ENCODE measurements around the gene PPEF2. TPM values are rescaled to one million over a fixed set of nuclear protein-coding genes. Genes with fewer than 3 reads are reported as not detected.

PPEF2 gene
- polyA plus RNA-seq, 1 donor = 0.06 TPM

DNA sequence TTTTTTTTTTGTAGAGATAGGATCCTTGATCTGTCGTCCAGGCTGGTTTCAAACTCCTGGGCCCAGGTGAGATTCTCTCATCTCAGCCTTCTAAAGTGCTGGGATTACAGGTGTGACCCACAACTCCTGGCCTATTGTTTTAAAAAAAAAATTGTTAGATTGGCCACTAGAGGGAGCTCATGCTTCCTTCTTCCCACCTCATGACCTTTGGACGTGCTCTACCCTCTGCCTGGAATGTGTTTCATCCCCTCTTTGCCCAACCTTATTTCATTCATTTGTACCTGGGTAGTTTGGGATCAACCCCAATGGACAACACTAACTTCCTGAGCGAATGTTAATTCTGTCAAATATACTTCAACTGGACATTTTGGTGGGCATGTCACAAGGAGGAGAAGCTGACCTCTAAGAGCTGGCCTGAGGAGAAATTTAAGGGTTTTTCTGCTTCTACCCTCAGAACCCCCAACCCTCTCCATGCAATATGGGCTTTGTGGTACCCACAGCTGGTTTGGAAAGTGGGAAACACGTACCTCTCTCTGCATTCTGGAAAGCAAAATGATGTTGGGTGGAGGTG is 6.4 kb downstream of the PPEF2 start:
- Histone ChIP-seq H3K4me1 (ENCODE audit: control insufficient read depth, insufficient read depth, low read length) (peaks cover 4% of the 10 kb centered on the region), H3K27me3 (ENCODE audit: control insufficient read depth, insufficient read depth, low read length) (no peaks in the 10 kb centered on the region), H3K4me3 (ENCODE audit: low read length) (no peak overlapping the region), H3K36me3 (ENCODE audit: control insufficient read depth, insufficient read depth, low read length) (no peaks in the 10 kb centered on the region), H3K27ac (ENCODE audit: low read length) (no peak overlapping the region), H3K9me3 (ENCODE audit: control insufficient read depth, low read depth, low read length) (no peaks in the 10 kb centered on the region)
- WGBS (ENCODE audit: insufficient coverage, low lambda C conversion rate) = 0% methylated on average over 1 of the region's 4 CpGs
- DNase-seq = peak; percentile 26 to 52

DNA sequence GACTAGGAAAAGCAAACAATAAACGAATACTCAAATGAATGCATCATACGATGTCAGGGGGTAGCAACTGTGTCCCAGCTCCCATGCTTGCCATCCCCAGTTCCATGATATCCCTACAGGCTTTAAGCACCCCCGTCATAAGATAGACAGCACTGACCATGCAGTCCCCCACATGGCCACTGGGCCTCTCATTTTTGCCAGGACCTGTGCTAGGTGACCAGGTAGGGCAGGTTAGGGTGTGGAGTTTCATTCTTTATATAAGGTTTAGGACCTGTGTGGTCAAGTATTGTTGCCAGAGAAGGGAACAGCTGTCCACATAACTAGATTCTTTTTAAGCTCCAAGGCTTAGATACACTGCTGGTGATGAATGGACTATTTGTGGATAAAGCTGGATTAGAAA is 9.7 kb downstream of the PPEF2 start:
- Histone ChIP-seq H3K4me1 (ENCODE audit: control insufficient read depth, insufficient read depth, low read length) (peaks cover 4% of the 10 kb centered on the region), H3K27me3 (ENCODE audit: control insufficient read depth, insufficient read depth, low read length) (peaks cover 4% of the 10 kb centered on the region), H3K4me3 (ENCODE audit: low read length) (no peak overlapping the region), H3K27ac (ENCODE audit: low read length) (no peak overlapping the region), H3K36me3 (ENCODE audit: control insufficient read depth, insufficient read depth, low read length) (no peaks in the 10 kb centered on the region), H3K9me3 (ENCODE audit: control insufficient read depth, low read depth, low read length) (no peaks in the 10 kb centered on the region)
- WGBS (ENCODE audit: insufficient coverage, low lambda C conversion rate) = no CpG with 5 or more reads among the region's 3 CpGs
- no peak for DNase-seq

DNA sequence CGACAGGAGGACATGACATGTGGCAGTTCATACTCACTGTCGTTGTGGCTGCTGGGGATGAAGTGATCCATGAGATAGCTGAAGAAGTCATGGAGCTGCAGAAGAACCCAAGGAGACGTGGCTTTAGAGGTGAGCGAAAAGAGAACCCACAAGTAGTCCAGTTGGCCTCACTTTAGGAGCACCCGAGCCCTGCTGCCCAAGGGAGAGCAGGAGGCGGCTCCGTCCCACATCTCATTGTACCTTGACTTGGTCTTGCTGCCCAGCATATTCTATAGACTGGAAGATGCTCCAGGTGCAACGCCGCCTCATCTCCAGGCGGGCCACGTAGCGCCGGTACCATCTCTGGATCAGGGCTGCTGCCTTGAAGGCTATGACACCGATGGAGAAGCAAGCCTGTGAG is 10.6 kb downstream of the PPEF2 start:
- WGBS (ENCODE audit: insufficient coverage, low lambda C conversion rate) = no CpG with 5 or more reads among the region's 14 CpGs
- H3K4me1 ChIP-seq (ENCODE audit: control insufficient read depth, insufficient read depth, low read length) = peaks cover 4% of the 10 kb centered on the region

DNA sequence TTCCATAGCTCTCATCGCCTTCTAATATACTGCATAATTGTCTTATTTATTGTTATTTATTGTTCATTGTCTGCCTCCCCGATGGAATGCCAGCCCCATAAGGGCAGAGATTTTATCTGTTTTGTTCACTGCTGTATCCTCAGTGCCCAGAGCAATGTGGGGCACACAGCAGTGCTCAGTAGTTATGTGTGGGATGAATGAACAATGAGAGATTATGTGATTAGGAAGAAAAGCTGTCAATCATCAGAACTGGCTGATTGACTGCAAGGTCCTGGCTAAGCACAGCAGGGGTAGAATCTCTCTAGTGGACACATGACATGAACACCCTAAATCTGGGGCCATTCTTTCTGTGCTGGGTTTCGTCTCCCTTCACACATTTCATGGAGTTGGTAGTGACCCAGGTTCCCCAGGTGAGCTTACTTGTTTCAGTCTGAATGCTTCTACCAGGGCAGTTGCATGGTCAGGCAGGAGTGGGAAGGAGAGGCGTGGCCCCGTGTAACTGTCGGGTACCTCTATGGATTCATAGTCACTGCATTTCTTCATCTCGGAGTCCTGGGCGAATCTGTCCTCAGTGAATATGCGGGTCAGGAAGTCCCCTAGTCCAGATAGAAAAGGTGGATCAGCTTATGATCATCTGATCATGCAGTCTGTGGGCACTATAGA is 12.6 kb downstream of the PPEF2 start:
- H3K27ac ChIP-seq (ENCODE audit: low read length) = no peak overlapping the region
- H3K4me3 ChIP-seq (ENCODE audit: low read length) = no peak overlapping the region
- no peaks in the 10 kb centered on the region for H3K4me1 ChIP-seq (ENCODE audit: control insufficient read depth, insufficient read depth, low read length)
- H3K9me3 ChIP-seq (ENCODE audit: control insufficient read depth, low read depth, low read length) = no peaks in the 10 kb centered on the region
- no peaks in the 10 kb centered on the region for H3K36me3 ChIP-seq (ENCODE audit: control insufficient read depth, insufficient read depth, low read length)
- H3K27me3 ChIP-seq (ENCODE audit: control insufficient read depth, insufficient read depth, low read length) = peaks cover 11% of the 10 kb centered on the region
- DNase-seq = no peak
- WGBS (ENCODE audit: insufficient coverage, low lambda C conversion rate) = 60% methylated on average over 1 of the region's 9 CpGs

More for the DNA sequence above, 10.6 kb downstream of the PPEF2 start:
- H3K36me3 ChIP-seq (ENCODE audit: control insufficient read depth, insufficient read depth, low read length) = no peaks in the 10 kb centered on the region
- no peak overlapping the region for H3K27ac ChIP-seq (ENCODE audit: low read length)
- no peaks in the 10 kb centered on the region for H3K9me3 ChIP-seq (ENCODE audit: control insufficient read depth, low read depth, low read length)
- no peak overlapping the region for H3K4me3 ChIP-seq (ENCODE audit: low read length)
- peaks cover 4% of the 10 kb centered on the region for H3K27me3 ChIP-seq (ENCODE audit: control insufficient read depth, insufficient read depth, low read length)
- DNase-seq = no peak

DNA sequence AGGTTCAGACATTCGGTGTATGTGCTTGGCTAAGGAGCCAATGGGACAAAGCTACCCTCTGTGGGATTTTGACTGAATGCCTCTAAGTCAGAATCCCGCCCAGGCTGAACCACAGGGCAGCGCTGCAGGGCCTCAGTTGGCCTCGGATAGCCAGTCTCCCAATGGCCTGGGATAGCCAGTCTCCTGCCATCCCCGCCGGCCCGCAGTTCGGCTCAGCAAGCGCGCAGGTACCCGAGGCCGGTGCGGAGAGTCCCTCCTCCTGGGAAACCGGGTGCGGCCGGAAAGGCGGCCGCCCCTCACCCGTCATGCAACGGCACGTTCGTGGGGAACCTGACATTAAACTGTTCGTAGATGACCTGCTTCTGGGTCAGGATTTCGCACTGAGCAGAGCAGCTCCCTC is 16.1 kb downstream of the PPEF2 start:
- H3K4me3 ChIP-seq (ENCODE audit: low read length) = no peak overlapping the region
- no peaks in the 10 kb centered on the region for H3K36me3 ChIP-seq (ENCODE audit: control insufficient read depth, insufficient read depth, low read length)
- no peak overlapping the region for H3K27ac ChIP-seq (ENCODE audit: low read length)
- peaks cover 11% of the 10 kb centered on the region for H3K27me3 ChIP-seq (ENCODE audit: control insufficient read depth, insufficient read depth, low read length)
- no peaks in the 10 kb centered on the region for H3K4me1 ChIP-seq (ENCODE audit: control insufficient read depth, insufficient read depth, low read length)
- DNase-seq = no peak
- no peaks in the 10 kb centered on the region for H3K9me3 ChIP-seq (ENCODE audit: control insufficient read depth, low read depth, low read length)
- WGBS (ENCODE audit: insufficient coverage, low lambda C conversion rate) = 63% methylated on average over 7 of the region's 24 CpGs

DNA sequence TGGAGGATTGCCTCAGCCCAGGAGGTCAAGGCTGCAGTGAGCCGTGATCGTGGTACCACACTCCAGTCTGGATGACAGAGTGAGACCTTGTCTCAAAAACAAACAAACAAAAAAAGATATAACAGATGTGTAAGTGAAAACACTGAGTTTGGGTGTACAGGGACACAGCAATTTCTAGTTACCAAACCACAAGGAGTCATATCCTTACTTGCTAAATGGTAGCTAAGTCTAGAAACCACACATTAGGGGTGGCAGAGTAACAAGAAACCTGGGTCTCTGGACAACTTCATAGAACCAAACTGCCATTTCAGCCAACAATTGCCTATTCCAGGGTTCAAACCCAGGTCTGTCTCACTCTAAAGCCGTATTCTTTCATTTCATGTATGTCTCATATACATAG is 20.8 kb downstream of the PPEF2 start:
- no peak overlapping the region for H3K27ac ChIP-seq (ENCODE audit: low read length)
- H3K36me3 ChIP-seq (ENCODE audit: control insufficient read depth, insufficient read depth, low read length) = no peaks in the 10 kb centered on the region
- H3K4me3 ChIP-seq (ENCODE audit: low read length) = no peak overlapping the region
- no peak for DNase-seq
- no peaks in the 10 kb centered on the region for H3K9me3 ChIP-seq (ENCODE audit: control insufficient read depth, low read depth, low read length)
- peaks cover 9% of the 10 kb centered on the region for H3K27me3 ChIP-seq (ENCODE audit: control insufficient read depth, insufficient read depth, low read length)
- H3K4me1 ChIP-seq (ENCODE audit: control insufficient read depth, insufficient read depth, low read length) = no peaks in the 10 kb centered on the region
- no CpG with 5 or more reads among the region's 3 CpGs for WGBS (ENCODE audit: insufficient coverage, low lambda C conversion rate)

DNA sequence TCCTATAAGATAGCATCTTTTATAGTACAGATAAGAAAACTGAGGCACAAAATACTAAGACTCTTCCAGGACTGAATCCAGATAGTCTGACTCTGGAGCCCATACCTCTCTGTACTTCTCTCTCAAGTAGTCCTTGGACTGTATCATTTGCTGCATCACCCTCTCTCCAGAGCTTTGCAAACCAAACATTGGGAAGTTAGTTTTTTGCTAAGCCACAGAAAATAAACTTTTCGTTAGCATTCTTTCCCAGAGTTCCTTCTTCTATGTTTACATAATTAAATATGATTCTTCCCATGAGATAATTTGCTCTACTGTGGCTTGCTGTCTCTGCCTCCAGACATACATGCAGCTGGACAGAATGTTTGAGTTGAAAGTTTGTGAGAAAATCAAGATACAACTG is 22.0 kb downstream of the PPEF2 start:
- Histone ChIP-seq H3K9me3 (ENCODE audit: control insufficient read depth, low read depth, low read length) (no peaks in the 10 kb centered on the region), H3K27ac (ENCODE audit: low read length) (no peak overlapping the region), H3K4me1 (ENCODE audit: control insufficient read depth, insufficient read depth, low read length) (no peaks in the 10 kb centered on the region), H3K4me3 (ENCODE audit: low read length) (no peak overlapping the region), H3K27me3 (ENCODE audit: control insufficient read depth, insufficient read depth, low read length) (peaks cover 3% of the 10 kb centered on the region), H3K36me3 (ENCODE audit: control insufficient read depth, insufficient read depth, low read length) (no peaks in the 10 kb centered on the region)
- DNase-seq = no peak
- no CpG with 5 or more reads among the region's 1 CpG for WGBS (ENCODE audit: insufficient coverage, low lambda C conversion rate)

DNA sequence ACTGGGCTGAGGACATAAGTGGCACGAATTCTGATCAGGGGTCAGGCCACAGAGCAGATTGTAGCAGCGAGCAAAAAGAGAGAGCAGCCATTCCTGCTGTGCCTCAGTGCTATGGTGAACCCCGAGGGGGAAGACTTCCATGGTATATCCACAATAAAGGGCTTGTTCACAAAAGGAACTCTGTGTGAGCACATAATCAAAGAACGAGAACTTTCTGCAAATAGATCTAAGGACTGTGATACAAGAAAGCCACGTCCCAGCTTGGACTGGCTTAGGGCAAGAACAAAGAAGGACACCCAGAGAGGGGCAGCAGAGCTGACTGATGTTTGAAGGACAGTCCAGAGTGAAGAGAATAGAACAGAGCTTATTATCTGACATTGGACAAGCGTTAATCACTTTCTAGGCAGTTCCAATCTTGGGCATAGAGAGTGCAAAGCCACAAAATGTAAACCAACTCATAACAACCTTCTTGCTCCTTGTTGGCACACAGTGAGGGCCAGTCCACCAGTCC is 24.0 kb downstream of the PPEF2 start:
- no peak for DNase-seq
- Histone ChIP-seq H3K9me3 (ENCODE audit: control insufficient read depth, low read depth, low read length) (no peaks in the 10 kb centered on the region), H3K27me3 (ENCODE audit: control insufficient read depth, insufficient read depth, low read length) (peaks cover 3% of the 10 kb centered on the region), H3K4me1 (ENCODE audit: control insufficient read depth, insufficient read depth, low read length) (no peaks in the 10 kb centered on the region), H3K4me3 (ENCODE audit: low read length) (no peak overlapping the region), H3K27ac (ENCODE audit: low read length) (no peak overlapping the region), H3K36me3 (ENCODE audit: control insufficient read depth, insufficient read depth, low read length) (no peaks in the 10 kb centered on the region)
- 94% methylated on average over 2 of the region's 6 CpGs for WGBS (ENCODE audit: insufficient coverage, low lambda C conversion rate)

DNA sequence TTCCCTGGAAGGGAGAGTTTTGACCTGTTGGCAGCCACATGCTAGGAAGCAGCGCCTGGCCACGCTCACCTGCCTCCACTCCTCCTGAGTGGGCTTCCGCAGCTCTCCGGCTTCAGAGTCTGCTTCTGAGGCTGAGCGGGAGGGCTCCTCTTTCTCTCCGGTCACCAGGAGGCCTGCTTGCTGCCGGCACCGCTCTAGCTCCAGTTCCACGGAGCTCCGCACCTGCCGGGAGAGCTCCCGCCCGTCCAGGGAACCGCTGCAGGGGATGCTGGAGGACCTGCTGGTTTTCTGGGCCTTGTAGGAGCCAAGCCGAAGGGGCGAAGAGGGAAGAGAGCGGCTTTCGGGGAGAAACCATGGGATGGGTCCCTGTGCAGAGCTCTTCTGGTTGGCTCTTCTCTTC is 26.0 kb downstream of the PPEF2 start:
- H3K4me1 ChIP-seq (ENCODE audit: control insufficient read depth, insufficient read depth, low read length) = no peaks in the 10 kb centered on the region
- H3K36me3 ChIP-seq (ENCODE audit: control insufficient read depth, insufficient read depth, low read length) = no peaks in the 10 kb centered on the region
- no CpG with 5 or more reads among the region's 18 CpGs for WGBS (ENCODE audit: insufficient coverage, low lambda C conversion rate)
- H3K4me3 ChIP-seq (ENCODE audit: low read length) = no peak overlapping the region
- H3K9me3 ChIP-seq (ENCODE audit: control insufficient read depth, low read depth, low read length) = no peaks in the 10 kb centered on the region
- no peak for DNase-seq
- no peak overlapping the region for H3K27ac ChIP-seq (ENCODE audit: low read length)
- H3K27me3 ChIP-seq (ENCODE audit: control insufficient read depth, insufficient read depth, low read length) = peaks cover 3% of the 10 kb centered on the region

DNA sequence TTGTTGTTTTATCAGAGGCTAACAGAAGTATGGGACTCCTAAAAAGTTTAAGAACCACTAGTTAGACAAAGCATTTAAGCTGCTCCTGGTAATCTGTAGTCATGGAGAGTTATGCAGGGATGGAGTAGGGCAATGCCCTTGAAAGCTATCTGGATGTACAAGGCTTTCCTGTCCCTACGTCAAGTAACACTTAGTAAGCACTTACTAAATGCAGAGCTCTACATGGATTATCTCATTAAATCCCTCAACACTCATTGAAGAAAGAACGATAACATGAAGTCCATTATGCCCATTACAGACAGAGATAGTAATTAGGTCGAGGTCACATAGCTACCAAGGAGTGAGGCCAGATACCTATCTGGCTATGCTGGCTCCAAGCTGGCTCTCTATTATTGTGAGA is 33.2 kb downstream of the PPEF2 start:
- Histone ChIP-seq H3K4me3 (ENCODE audit: low read length) (no peak overlapping the region), H3K27ac (ENCODE audit: low read length) (no peak overlapping the region), H3K9me3 (ENCODE audit: control insufficient read depth, low read depth, low read length) (no peaks in the 10 kb centered on the region), H3K4me1 (ENCODE audit: control insufficient read depth, insufficient read depth, low read length) (no peaks in the 10 kb centered on the region), H3K27me3 (ENCODE audit: control insufficient read depth, insufficient read depth, low read length) (peaks cover 3% of the 10 kb centered on the region), H3K36me3 (ENCODE audit: control insufficient read depth, insufficient read depth, low read length) (no peaks in the 10 kb centered on the region)
- no peak for DNase-seq
- no CpG with 5 or more reads among the region's 3 CpGs for WGBS (ENCODE audit: insufficient coverage, low lambda C conversion rate)

DNA sequence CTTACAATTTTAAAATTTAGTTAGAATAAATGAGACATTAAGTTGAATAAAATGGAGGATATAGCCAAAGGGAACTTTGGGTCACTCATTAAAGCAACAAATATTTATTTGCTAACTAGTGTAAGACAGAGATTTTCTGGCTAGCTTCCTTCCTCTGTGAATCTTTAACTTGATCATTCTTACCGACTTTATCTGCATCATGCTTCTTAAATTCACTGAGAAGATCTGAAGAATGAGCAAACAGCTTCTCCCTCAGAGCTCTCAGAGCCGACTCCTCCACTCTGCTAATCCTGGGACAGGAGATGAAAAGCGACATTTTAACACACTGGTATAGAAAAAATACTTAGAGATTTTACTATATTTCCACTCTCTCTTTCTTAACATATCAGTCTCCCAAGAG is 35.1 kb downstream of the PPEF2 start:
- no peak overlapping the region for H3K27ac ChIP-seq (ENCODE audit: low read length)
- peaks cover 3% of the 10 kb centered on the region for H3K27me3 ChIP-seq (ENCODE audit: control insufficient read depth, insufficient read depth, low read length)
- H3K36me3 ChIP-seq (ENCODE audit: control insufficient read depth, insufficient read depth, low read length) = no peaks in the 10 kb centered on the region
- no peaks in the 10 kb centered on the region for H3K9me3 ChIP-seq (ENCODE audit: control insufficient read depth, low read depth, low read length)
- WGBS (ENCODE audit: insufficient coverage, low lambda C conversion rate) = no CpG with 5 or more reads among the region's 3 CpGs
- H3K4me1 ChIP-seq (ENCODE audit: control insufficient read depth, insufficient read depth, low read length) = no peaks in the 10 kb centered on the region
- no peak for DNase-seq
- no peak overlapping the region for H3K4me3 ChIP-seq (ENCODE audit: low read length)
